Measurements from ENCODE around the gene TADA3.
"Not testable (repeated sequence)": the region's sequence is repeated elsewhere in the genome, so short reads cannot be mapped to it uniquely, and the experiment has no call there.

DNA sequence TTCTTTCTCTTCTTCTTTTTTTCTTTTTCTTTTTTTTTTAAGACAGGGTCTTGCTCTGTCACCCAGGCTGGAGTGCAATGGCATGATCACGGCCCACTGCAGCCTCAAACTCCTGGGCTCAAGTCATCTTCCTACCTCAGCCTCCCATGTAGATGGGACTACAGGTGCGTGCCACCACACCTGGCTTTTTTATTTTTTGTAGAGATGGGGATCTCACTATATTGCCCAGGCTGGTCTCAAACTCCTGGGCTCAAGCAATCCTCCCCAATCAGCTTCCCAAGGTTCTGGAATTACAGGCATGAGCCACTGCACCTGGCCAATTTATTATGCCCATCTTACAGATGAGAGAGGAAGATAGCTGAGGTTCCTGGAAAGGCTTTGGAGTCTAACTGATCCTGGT, 21.3 kb downstream of the TADA3 start:
- not testable (repeated sequence) for TF ChIP-seq CTCF (conservative IDR thresholded peaks at IDR 0.05; ENCODE audit: low read depth, low read length); EZH2 (IDR thresholded peaks at IDR 0.05; ENCODE audit: low read length, unreplicated experiment)

All from PC-3 (cell line).